ENCODE measurements around the gene RPSA. TPM values are rescaled to one million over a fixed set of nuclear protein-coding genes. Genes with fewer than 3 reads are reported as not detected.

Gene RPSA
- total and polyA plus RNA-seq, 9 of the 15 experiments (the other 6 are each of a cell fraction or from before 2014, with no cell fraction given) = 2,290 to 4,272 (median 2,730) TPM

DNA sequence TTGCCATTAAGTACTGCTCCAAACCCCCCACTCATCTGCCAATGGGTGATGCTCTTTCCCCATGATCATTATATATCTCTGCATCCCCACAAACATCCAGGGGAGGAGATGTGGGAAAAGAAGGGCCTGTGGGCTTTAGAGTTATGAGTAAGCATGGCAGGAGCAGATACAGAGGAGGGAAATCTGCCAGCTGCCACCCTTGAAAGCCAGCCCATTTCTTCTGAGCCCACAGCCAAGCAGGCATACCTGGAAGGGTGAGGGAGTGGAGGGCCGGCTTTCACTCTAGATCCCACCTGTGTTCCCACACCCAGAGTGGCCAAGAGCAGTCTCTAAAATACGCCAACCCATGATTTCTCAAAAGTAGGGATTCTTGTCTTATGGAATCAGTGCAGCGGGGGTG lies 25.1 kb upstream of the RPSA start:
- Histone ChIP-seq H3K9me1 (ENCODE audit: control insufficient read depth, insufficient read depth, low read length) (peaks cover under 1% of the 10 kb centered on the region), H3K27ac (ENCODE audit: extremely low read depth, low read depth, low read length) (no peak overlapping the region), H3K79me2 (ENCODE audit: control insufficient read depth, insufficient read depth, low read length) (peaks cover 33% of the 10 kb centered on the region), H3K4me3 (no peak overlapping the region), H3K4me2 (ENCODE audit: insufficient read depth, low read length) (no peak overlapping the region), H3K4me1 (replicated peaks in 1 of 2; ENCODE audit: control insufficient read depth in 2 of 2, insufficient read depth in 2 of 2, low read length in 2 of 2) (peaks cover 20 to 32% of the 10 kb centered on the region in 2 experiments), H2AFZ (ENCODE audit: low read depth, low read length) (no peak overlapping the region), H3K9me3 (replicated peaks; ENCODE audit: control insufficient read depth, insufficient read depth, low read depth, low read length) (no peaks in the 10 kb centered on the region), H4K20me1 (replicated peaks; ENCODE audit: control insufficient read depth, insufficient read depth, low read length) (peaks cover 9% of the 10 kb centered on the region), H3K36me3 (ENCODE audit: control insufficient read depth, insufficient read depth, low read length) (peaks cover 7% of the 10 kb centered on the region; the same call in 2 of the 3 replicates), H3K9ac (ENCODE audit: insufficient read depth in 1 of 2, low read depth in 2 of 2, low read length in 2 of 2) (no peak overlapping the region), H3K27me3 (ENCODE audit: control insufficient read depth in 2 of 2, insufficient read depth in 2 of 2, low read length in 2 of 2) (peaks cover 12 to 16% of the 10 kb centered on the region in 2 experiments)
- DNase-seq (ENCODE audit: extremely low read depth in 1 of 4, low spot score in 3 of 4) = no peak
- ChIA-PET POLR2A (interaction anchor here (1.0 kb wide), 1 partner anchor 264 kb away, joined by 3 read pairs; no protein-coding TSS in a partner anchor), CTCF (ENCODE audit: low intra/inter-chr PET ratio) (no interaction called here)
- no TSS peak for BruUV-seq (replicated peaks)
- TF ChIP-seq ZBED1 (IDR thresholded peaks at IDR 0.05) = no peak
- TF ChIP-seq TCFL5 (CRISPR knock-in tag; conservative IDR thresholded peaks at IDR 0.05) = no peak
- TF ChIP-seq ZNF316 (IDR thresholded peaks at IDR 0.05) = no peak
- TF ChIP-seq RBM39 (optimal IDR thresholded peaks at IDR 0.05; ENCODE audit: low read depth, low read length) = no peak
- TF ChIP-seq RFX5 (IDR thresholded peaks at IDR 0.05; ENCODE audit: low read depth, low read length) = no peak
- no peak for TF ChIP-seq ZNF584 (CRISPR knock-in tag; IDR thresholded peaks at IDR 0.05; ENCODE audit: low read depth)
- no peak for TF ChIP-seq L3MBTL2 (IDR thresholded peaks at IDR 0.05)
- no peak for TF ChIP-seq RB1 (IDR thresholded peaks at IDR 0.05; ENCODE audit: low read depth)
- no peak for TF ChIP-seq ZBTB17 (CRISPR knock-in tag; IDR thresholded peaks at IDR 0.05)
- TF ChIP-seq KDM2B (CRISPR knock-in tag; IDR thresholded peaks at IDR 0.05) = no peak
- no peak for ATAC-seq
- intact Hi-C loops (cut with micrococcal nuclease) = loop anchor here (10.0 kb wide), 1 partner anchor 1073 kb away; the partner anchor contains the start of gene RPL14
- FAIRE-seq = no peak
- in situ Hi-C loops (cut with MboI) = loop anchor here (10.0 kb wide), 1 partner anchor 257 kb away; no protein-coding TSS in a partner anchor
- 55% methylated on average over 3 of the region's 3 CpGs for WGBS (ENCODE audit: insufficient coverage, low coverage, missing lambda C conversion rate)
